ENCODE data around the gene OR2T6. TPM values are rescaled to one million over a fixed set of nuclear protein-coding genes. Genes with fewer than 3 reads are reported as not detected.

The OR2T6 gene
- total RNA-seq, 4 donors from 2014 or later: not detected

DNA sequence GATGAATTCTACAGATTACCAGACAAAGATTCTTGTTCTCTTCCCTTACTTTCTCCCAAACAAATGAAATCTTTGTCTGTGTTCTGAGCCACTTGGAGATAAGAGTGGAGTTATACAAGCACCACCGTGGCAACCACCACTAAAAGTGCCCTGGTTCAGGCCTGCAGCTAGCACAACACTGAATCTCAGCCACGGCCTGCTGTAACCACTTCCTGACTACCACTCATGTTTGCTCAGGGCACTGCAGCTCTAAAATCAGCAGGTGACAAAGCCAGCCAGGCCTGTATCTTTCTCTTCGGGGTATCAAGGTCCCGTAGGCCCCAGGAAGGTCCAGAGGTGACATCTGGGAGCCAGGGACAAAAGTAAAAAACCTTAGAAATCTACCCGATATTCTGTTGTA, 3.2 kb upstream of the OR2T6 start:
- no peaks in the 10 kb centered on the region for H3K9me3 ChIP-seq
- no peak for TF ChIP-seq POLR2A (IDR thresholded peaks at IDR 0.05)
- TF ChIP-seq, protein P1, sequence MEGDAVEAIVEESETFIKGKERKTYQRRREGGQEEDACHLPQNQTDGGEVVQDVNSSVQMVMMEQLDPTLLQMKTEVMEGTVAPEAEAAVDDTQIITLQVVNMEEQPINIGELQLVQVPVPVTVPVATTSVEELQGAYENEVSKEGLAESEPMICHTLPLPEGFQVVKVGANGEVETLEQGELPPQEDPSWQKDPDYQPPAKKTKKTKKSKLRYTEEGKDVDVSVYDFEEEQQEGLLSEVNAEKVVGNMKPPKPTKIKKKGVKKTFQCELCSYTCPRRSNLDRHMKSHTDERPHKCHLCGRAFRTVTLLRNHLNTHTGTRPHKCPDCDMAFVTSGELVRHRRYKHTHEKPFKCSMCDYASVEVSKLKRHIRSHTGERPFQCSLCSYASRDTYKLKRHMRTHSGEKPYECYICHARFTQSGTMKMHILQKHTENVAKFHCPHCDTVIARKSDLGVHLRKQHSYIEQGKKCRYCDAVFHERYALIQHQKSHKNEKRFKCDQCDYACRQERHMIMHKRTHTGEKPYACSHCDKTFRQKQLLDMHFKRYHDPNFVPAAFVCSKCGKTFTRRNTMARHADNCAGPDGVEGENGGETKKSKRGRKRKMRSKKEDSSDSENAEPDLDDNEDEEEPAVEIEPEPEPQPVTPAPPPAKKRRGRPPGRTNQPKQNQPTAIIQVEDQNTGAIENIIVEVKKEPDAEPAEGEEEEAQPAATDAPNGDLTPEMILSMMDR (IDR thresholded peaks at IDR 0.05): no peak
- DNase-seq: no peak
- H3K27me3 ChIP-seq: no peaks in the 10 kb centered on the region
- no peak overlapping the region for H3K27ac ChIP-seq
- no peak overlapping the region for H3K4me3 ChIP-seq
- no peaks in the 10 kb centered on the region for H3K36me3 ChIP-seq
- H3K4me1 ChIP-seq: no peaks in the 10 kb centered on the region

- no peak overlapping the region for H3K27ac ChIP-seq
- TF ChIP-seq POLR2A (IDR thresholded peaks at IDR 0.05): no peak
- TF ChIP-seq, protein P1 (IDR thresholded peaks at IDR 0.05): no peak
- no peaks in the 10 kb centered on the region for H3K27me3 ChIP-seq
- no peaks in the 10 kb centered on the region for H3K36me3 ChIP-seq
- DNase-seq: no peak
- no peaks in the 10 kb centered on the region for H3K9me3 ChIP-seq
- H3K4me1 ChIP-seq: no peaks in the 10 kb centered on the region
- H3K4me3 ChIP-seq: no peak overlapping the region
These were observed 1.8 kb upstream of the OR2T6 start for GRCh38 chr1:248373761-248374160.

DNA sequence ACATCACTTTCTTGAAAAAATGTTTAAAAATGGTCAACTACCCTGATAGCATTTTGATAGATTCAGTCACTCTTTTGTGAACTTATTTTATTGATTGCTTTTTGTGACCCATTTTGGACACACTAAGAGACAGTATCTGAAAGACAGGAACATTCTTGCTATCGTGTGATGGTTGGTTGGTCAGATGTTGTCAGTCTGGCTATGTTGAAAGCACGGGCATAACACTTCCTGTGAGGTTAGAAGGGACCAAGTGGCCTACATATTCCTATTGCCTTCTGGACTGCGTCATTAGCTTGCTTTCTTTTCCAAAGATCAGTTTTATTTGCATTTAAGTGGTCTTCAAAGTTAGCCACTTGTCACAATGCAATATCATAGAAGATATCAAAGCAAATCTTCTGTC, 1.4 kb downstream of the OR2T6 start:
- no peak for DNase-seq
- Histone ChIP-seq H3K9me3 (no peaks in the 10 kb centered on the region), H3K27ac (no peak overlapping the region), H3K36me3 (no peaks in the 10 kb centered on the region), H3K27me3 (no peaks in the 10 kb centered on the region), H3K4me1 (no peaks in the 10 kb centered on the region), H3K4me3 (no peak overlapping the region)
- no peak for TF ChIP-seq POLR2A (IDR thresholded peaks at IDR 0.05)
- TF ChIP-seq, protein P1 (IDR thresholded peaks at IDR 0.05): no peak

DNA sequence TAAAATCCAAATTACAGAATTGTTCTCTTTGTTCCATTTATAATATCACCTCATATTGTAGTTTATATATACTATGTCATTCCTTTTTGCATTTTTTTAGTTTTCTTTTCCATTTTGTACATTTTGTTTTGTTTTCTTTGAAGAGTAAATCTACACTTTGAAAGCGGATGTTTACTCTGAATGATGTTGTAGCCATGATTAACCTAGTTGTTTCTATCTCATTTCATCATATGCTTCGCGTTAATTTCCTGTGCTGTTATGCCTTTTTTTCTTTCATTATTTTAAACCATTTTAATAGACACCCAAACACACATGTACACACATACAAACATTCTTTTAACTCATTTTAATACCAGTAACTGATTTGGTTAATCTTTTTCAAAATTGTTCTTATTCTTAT, 5.3 kb downstream of the OR2T6 start:
- DNase-seq: no peak
- no peak overlapping the region for H3K4me3 ChIP-seq
- no peak for TF ChIP-seq POLR2A (IDR thresholded peaks at IDR 0.05)
- TF ChIP-seq, protein P1 (IDR thresholded peaks at IDR 0.05): no peak
- H3K9me3 ChIP-seq: no peaks in the 10 kb centered on the region
- no peaks in the 10 kb centered on the region for H3K36me3 ChIP-seq
- H3K4me1 ChIP-seq: no peaks in the 10 kb centered on the region
- H3K27me3 ChIP-seq: no peaks in the 10 kb centered on the region
- H3K27ac ChIP-seq: no peak overlapping the region

DNA sequence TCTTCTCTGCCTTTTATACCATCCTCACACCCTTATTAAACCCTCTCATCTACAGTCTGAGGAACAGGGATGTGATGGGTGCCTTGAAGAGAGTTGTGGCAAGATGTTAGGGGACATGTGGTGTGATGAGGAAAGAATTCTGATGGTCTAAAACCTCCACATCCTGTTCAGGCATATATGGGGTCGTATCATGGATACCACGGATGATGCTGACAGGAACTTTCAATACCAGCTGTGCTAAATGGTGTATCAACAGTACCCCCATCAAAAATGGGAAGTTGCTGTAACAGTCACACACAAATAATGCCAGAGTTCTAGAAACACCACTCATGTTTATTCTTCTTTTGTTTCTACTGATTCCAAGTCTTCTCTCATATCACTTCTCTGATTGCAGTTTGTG, 12.9 kb downstream of the OR2T6 start:
- Histone ChIP-seq H3K4me1 (no peaks in the 10 kb centered on the region), H3K36me3 (no peaks in the 10 kb centered on the region), H3K27ac (no peak overlapping the region), H3K9me3 (no peaks in the 10 kb centered on the region), H3K27me3 (no peaks in the 10 kb centered on the region), H3K4me3 (no peak overlapping the region)
- TF ChIP-seq, protein P1 (IDR thresholded peaks at IDR 0.05): no peak
- no peak for TF ChIP-seq POLR2A (IDR thresholded peaks at IDR 0.05)
- DNase-seq: no peak

DNA sequence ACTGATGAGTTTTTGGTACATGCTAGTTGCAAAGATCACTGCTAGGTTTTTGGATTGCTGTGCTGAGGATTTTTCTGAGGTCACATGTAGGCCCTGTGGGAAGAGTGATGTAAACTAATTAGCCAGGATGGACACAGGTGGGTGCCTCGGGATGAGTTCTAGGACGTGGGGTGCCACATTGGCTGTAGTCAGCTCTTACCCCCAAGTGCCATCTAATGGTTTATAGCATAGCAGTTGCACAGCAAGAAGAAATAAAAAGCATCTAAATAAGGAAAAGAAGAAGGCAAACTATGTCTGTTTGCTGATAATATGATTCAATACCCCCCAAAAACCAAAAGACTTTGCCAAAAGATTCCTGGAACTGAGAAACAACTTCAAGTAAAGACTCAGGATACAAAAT, 17.5 kb downstream of the OR2T6 start:
- no peaks in the 10 kb centered on the region for H3K36me3 ChIP-seq
- no peak overlapping the region for H3K4me3 ChIP-seq
- no peaks in the 10 kb centered on the region for H3K9me3 ChIP-seq
- TF ChIP-seq POLR2A (IDR thresholded peaks at IDR 0.05): no peak
- H3K27me3 ChIP-seq: no peaks in the 10 kb centered on the region
- H3K4me1 ChIP-seq: no peaks in the 10 kb centered on the region
- DNase-seq: no peak
- no peak overlapping the region for H3K27ac ChIP-seq
